Measurements from ENCODE around the gene MYBPH. TPM values are rescaled to one million over a fixed set of nuclear protein-coding genes. Genes with fewer than 3 reads are reported as not detected.
A peak's percentile ranks its signal among the peaks of the same experiment; 100 is the strongest.

Gene MYBPH
- total RNA-seq, 4 donors from 2014 or later = 0.11 to 0.75 TPM; not detected in 2

DNA sequence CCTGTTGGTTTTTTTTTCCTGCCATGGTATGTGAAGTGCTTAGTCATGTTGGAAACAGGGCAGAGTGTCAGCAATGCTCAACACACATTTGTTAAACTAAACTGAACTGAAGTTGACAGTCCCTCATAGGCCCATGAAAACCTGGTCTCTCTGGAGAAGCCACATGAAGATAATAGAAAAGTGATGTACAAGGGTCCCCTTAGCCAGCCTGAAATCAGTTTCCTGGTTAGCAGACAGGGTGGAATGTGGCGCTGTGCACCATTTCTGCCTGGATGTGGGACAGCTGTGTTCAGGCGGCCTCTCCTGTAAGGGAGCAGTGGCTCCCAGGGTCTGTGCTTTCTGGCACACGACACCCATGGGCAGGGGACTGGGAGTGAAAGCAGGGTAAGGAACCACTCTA is 20.7 kb upstream of the MYBPH start:
- Histone ChIP-seq H3K27ac (no peak overlapping the region), H3K4me1 (no peaks in the 10 kb centered on the region), H3K9me3 (no peaks in the 10 kb centered on the region), H3K36me3 (no peaks in the 10 kb centered on the region), H3K4me3 (replicated peaks in 1 of 3) (no peak overlapping the region), H3K27me3 (no peaks in the 10 kb centered on the region)
- TF ChIP-seq POLR2A (IDR thresholded peaks at IDR 0.05) = no peak
- TF ChIP-seq, protein P1, sequence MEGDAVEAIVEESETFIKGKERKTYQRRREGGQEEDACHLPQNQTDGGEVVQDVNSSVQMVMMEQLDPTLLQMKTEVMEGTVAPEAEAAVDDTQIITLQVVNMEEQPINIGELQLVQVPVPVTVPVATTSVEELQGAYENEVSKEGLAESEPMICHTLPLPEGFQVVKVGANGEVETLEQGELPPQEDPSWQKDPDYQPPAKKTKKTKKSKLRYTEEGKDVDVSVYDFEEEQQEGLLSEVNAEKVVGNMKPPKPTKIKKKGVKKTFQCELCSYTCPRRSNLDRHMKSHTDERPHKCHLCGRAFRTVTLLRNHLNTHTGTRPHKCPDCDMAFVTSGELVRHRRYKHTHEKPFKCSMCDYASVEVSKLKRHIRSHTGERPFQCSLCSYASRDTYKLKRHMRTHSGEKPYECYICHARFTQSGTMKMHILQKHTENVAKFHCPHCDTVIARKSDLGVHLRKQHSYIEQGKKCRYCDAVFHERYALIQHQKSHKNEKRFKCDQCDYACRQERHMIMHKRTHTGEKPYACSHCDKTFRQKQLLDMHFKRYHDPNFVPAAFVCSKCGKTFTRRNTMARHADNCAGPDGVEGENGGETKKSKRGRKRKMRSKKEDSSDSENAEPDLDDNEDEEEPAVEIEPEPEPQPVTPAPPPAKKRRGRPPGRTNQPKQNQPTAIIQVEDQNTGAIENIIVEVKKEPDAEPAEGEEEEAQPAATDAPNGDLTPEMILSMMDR (IDR thresholded peaks at IDR 0.05) = no peak
- DNase-seq = no peak
- intact Hi-C loops (cut with DNase I) = no loop called here
- WGBS, 2 donors = 88 to 92% methylated on average over 2 to 3 of the region's 3 CpGs

DNA sequence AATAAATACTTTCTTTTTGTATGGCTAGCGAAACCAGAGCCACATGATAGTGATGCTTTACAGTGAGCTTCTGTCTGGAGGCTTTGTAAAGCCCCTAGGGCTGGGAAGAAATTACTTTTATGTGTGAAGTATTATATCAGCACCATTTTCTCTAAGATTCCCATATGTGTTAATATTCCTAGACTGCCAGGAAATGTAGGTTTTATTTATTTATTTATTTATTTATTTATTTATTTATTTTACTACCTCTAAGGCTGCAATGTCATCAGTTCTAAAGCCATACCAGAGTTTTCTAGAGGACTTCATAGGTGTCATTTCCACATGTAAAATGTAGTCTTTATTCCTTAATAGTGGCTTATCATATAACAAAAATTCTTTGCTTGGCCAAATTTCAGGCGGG is 15.3 kb upstream of the MYBPH start:
- no peak for DNase-seq
- Histone ChIP-seq H3K36me3 (no peaks in the 10 kb centered on the region), H3K4me1 (peaks cover 7 to 22% of the 10 kb centered on the region in 2 donors), H3K4me3 (replicated peaks in 1 of 3) (no peak overlapping the region), H3K9me3 (no peaks in the 10 kb centered on the region), H3K27ac (no peak overlapping the region), H3K27me3 (no peaks in the 10 kb centered on the region)
- intact Hi-C loops (cut with DNase I) = no loop called here
- WGBS, 2 donors = 97 to 98% methylated on average over 2 of the region's 2 CpGs
- TF ChIP-seq POLR2A (IDR thresholded peaks at IDR 0.05) = no peak
- TF ChIP-seq, protein P1 (IDR thresholded peaks at IDR 0.05) = no peak

DNA sequence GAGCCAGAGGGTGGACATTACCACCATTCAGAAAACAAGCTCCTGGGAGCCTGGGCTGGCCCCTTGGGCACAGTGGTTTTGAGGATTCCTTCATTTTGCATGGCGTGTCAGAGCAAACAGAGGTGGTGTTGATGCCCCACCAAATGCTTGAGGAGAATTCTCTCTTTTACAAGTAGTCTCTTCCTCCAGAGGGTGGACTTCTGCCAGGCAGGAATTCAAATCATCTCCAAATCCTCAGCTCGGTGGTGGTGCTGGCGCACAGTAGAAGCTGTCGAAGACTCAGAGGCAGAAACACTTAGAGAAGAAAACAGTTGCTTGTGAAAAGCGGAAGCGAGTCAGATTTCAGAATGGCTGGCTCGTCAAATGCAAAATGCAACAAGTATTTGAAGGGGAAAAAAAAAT is 14.3 kb upstream of the MYBPH start:
- no peaks in the 10 kb centered on the region for H3K36me3 ChIP-seq
- no peaks in the 10 kb centered on the region for H3K9me3 ChIP-seq
- peaks cover 7 to 22% of the 10 kb centered on the region in 2 donors for H3K4me1 ChIP-seq
- TF ChIP-seq POLR2A (IDR thresholded peaks at IDR 0.05) = no peak
- TF ChIP-seq, protein P1 (IDR thresholded peaks at IDR 0.05) = no peak
- peak in 1 of 2 donors; percentile 1 for DNase-seq
- no peak overlapping the region for H3K4me3 ChIP-seq (replicated peaks in 1 of 3)
- no peaks in the 10 kb centered on the region for H3K27me3 ChIP-seq
- no peak overlapping the region for H3K27ac ChIP-seq
- intact Hi-C loops (cut with DNase I) = no loop called here
- 65 to 74% methylated on average over 7 of the region's 7 CpGs for WGBS, 2 donors

DNA sequence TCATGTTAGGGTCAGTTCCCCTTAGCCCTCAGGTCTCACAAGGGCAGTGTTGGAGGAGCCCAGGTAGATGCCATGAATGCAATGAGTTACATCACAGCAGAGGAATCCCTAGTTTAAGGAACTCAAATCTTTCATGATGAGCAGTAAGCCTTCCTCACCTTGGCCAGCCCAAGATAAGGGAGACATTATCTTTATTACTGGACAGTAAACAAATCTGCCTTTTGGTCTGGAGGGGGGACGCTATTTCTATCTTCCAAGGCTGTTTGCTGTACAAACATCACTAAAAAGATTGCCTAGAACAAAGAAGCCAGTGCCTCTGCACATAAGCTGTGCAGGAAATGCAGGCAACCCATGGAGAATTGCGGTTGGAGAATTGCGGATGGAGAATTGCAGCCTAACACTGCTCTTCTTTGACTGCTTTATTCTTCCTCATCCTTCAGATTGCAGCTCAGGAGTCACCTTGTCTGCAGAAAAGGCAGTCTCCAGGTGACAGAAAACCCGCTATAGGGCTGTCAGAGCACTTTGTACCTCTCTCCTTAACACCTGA is 13.1 kb upstream of the MYBPH start:
- H3K9me3 ChIP-seq = no peaks in the 10 kb centered on the region
- 86 to 98% methylated on average over 4 of the region's 4 CpGs for WGBS, 2 donors
- TF ChIP-seq, protein P1 (IDR thresholded peaks at IDR 0.05) = no peak
- no peak for TF ChIP-seq POLR2A (IDR thresholded peaks at IDR 0.05)
- no peak overlapping the region for H3K4me3 ChIP-seq (replicated peaks in 1 of 3)
- intact Hi-C loops (cut with DNase I) = no loop called here
- no peak overlapping the region for H3K27ac ChIP-seq
- DNase-seq = no peak
- no peaks in the 10 kb centered on the region for H3K36me3 ChIP-seq
- peaks cover 7 to 22% of the 10 kb centered on the region in 2 donors for H3K4me1 ChIP-seq
- H3K27me3 ChIP-seq = no peaks in the 10 kb centered on the region

DNA sequence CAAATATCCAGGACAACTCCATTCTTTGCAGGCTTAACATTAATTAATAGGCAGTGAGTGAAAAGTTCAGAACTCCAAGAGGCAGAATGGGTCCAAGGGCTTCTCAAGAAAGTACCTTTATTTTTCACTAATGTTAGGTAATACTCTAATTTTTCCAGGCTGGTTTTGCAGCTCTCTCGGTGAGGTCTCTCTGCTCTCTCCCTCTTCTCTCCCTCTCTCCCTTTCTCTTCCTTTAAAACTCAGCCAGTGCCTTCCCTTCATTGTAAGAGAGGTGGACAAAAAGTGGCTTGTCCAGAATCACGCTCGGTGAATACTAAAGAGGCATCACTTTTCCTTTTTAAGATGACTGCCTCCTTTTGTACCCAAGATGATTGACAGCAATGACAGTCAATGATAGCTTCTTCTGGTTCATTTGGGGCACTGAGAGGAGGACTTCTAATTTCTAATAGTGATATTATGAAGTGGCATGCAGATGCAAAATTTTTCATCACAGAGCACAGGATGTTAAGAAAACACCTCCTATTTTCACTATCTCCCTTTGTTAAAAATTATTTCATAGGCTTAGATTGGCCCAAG is 12.2 kb upstream of the MYBPH start:
- H3K36me3 ChIP-seq = no peaks in the 10 kb centered on the region
- no peak overlapping the region for H3K4me3 ChIP-seq (replicated peaks in 1 of 3)
- TF ChIP-seq, protein P1 (IDR thresholded peaks at IDR 0.05) = no peak
- TF ChIP-seq POLR2A (IDR thresholded peaks at IDR 0.05) = no peak
- peaks cover 7 to 22% of the 10 kb centered on the region in 2 donors for H3K4me1 ChIP-seq
- DNase-seq = no peak
- intact Hi-C loops (cut with DNase I) = no loop called here
- WGBS, 2 donors = 49 to 66% methylated on average over 3 of the region's 3 CpGs
- H3K27me3 ChIP-seq = no peaks in the 10 kb centered on the region
- no peaks in the 10 kb centered on the region for H3K9me3 ChIP-seq
- peak overlapping the region in 1 of 3 donors; percentile 33 for H3K27ac ChIP-seq
